Pons (tissue), 1 donor: ENCODE measurements around the gene PTPN5.
"Not testable (repeated sequence)": the region's sequence is repeated elsewhere in the genome, so short reads cannot be mapped to it uniquely, and the experiment has no call there.

Experiments used
- DNase-seq: peaks from one replicate; pipeline ENCODE4 v3.0.0-alpha.2; 2016; ENCODE audit warnings: low spot score

PTPN5 gene

GRCh38 chr11:18791207-18791968 lies at the start of gene PTPN5:
Gene PTPN5 (minus strand): TSS chr11:18791798. CDS start chr11:18771958, 19,840 bp downstream.
- no peak for DNase-seq

GRCh38 chr11:18836417-18836816 lies 44.8 kb upstream of the PTPN5 start:
- no peak for DNase-seq

GRCh38 chr11:18834754-18835466 lies 43.3 kb upstream of the PTPN5 start:
- DNase-seq, result no peak

GRCh38 chr11:18820160-18820559 lies 28.6 kb upstream of the PTPN5 start:
- not testable (repeated sequence) for DNase-seq

- no peak for DNase-seq
Observed at GRCh38 chr11:18804199-18804999, 12.8 kb upstream of the PTPN5 start.

- peak; percentile 69 for DNase-seq
Observed at GRCh38 chr11:18802381-18803257, 11.0 kb upstream of the PTPN5 start.

- no peak for DNase-seq
Observed at GRCh38 chr11:18798799-18799469, 7.3 kb upstream of the PTPN5 start.

GRCh38 chr11:18794956-18795355 lies 3.4 kb upstream of the PTPN5 start:
- no peak for DNase-seq

- DNase-seq, result no peak
Observed at GRCh38 chr11:18792827-18793226, 1.2 kb upstream of the PTPN5 start.

- no peak for DNase-seq
Observed at GRCh38 chr11:18791969-18792628, 501 bp upstream of the PTPN5 start.

GRCh38 chr11:18790883-18791206 lies 753 bp downstream of the PTPN5 start:
- DNase-seq, result no peak

- DNase-seq, result no peak
Observed at GRCh38 chr11:18789942-18790341, 1.7 kb downstream of the PTPN5 start.

- no peak for DNase-seq
Observed at GRCh38 chr11:18785411-18785810, 6.2 kb downstream of the PTPN5 start.

- no peak for DNase-seq
Observed at GRCh38 chr11:18780896-18781295, 10.7 kb downstream of the PTPN5 start.

GRCh38 chr11:18780329-18780728 lies 11.3 kb downstream of the PTPN5 start:
- no peak for DNase-seq

GRCh38 chr11:18778468-18778867 lies 13.1 kb downstream of the PTPN5 start:
- no peak for DNase-seq

GRCh38 chr11:18776324-18776723 lies 15.3 kb downstream of the PTPN5 start:
- DNase-seq, result no peak

GRCh38 chr11:18775492-18776292 lies 15.9 kb downstream of the PTPN5 start:
- no peak for DNase-seq

GRCh38 chr11:18774801-18775200 lies 16.8 kb downstream of the PTPN5 start:
- no peak for DNase-seq

- DNase-seq, result no peak
Observed at GRCh38 chr11:18773681-18774080, 17.9 kb downstream of the PTPN5 start.
